HEK293 (cell line): Measurements from ENCODE around the gene PHC3.

Experiments
- CTCF ChIA-PET: fragments of 350-600 bp; formaldehyde crosslinking; extraction: SDS; loops from one replicate; lab custom pipeline; 2021; ENCODE audit warnings: antibody characterized with exemption; lab: Yijun Ruan, JAX
- POLR2A ChIA-PET: fragments of 300-600 bp; formaldehyde crosslinking; extraction: SDS; loops from one replicate; lab custom pipeline; 2020; ENCODE audit warnings: antibody characterized with exemption, inconsistent platforms; lab: Yijun Ruan, JAX
- H3K27ac ChIP-seq: fragments of 200-500 bp; sonication (Bioruptor generic); 2 replicates; pipeline ENCODE4 v1.5.1; 2014; ENCODE audit warnings: low read depth, low read length, control low read depth, inconsistent platforms; ENCODE audit errors: extremely low read depth
- H3K36me3 ChIP-seq, 2 experiments: fragments of 200-500 bp in 1 of 2; sonication (Bioruptor generic) in 1 of 2; 1 replicate in 1 of 2; 2 replicates in 1 of 2; pipeline ENCODE4 v1.5.1; 2014 to 2017; ENCODE audit warnings: inconsistent platforms in 2 of 2, low read length in 2 of 2; ENCODE audit not compliant: control insufficient read depth in 2 of 2, insufficient read depth in 1 of 2
- H3K4me1 ChIP-seq: fragments of 200-500 bp; sonication (Bioruptor generic); 2 replicates; pipeline ENCODE4 v1.5.1; 2014; ENCODE audit warnings: mild to moderate bottlenecking, low read length, inconsistent platforms; ENCODE audit not compliant: control insufficient read depth, insufficient read depth
- H3K4me3 ChIP-seq: 2 replicates; pipeline ENCODE4 v1.5.1; 2011; ENCODE audit warnings: low read depth, mild to moderate bottlenecking, control low read depth, low read length, moderate library complexity
- H3K9me3 ChIP-seq: fragments of 200-500 bp; sonication (Bioruptor generic); 2 replicates; pipeline ENCODE4 v1.5.1; 2014; ENCODE audit warnings: low read depth, low read length, inconsistent platforms; ENCODE audit not compliant: control insufficient read depth, insufficient read depth
- BCL6B ChIP-seq: fragments of 450-650 bp; formaldehyde crosslinking; IDR thresholded peaks from 2 replicates; pipeline ENCODE4 v1.5.1; 2017; ENCODE audit warnings: missing biosample characterization, missing genetic modification characterization
- EGR2 ChIP-seq: fragments of 450-650 bp; formaldehyde crosslinking; IDR thresholded peaks from 2 replicates; pipeline ENCODE4 v1.5.1; 2016; ENCODE audit warnings: low read depth, missing biosample characterization, missing genetic modification characterization
- GLI4 ChIP-seq: fragments of 450-650 bp; formaldehyde crosslinking; IDR thresholded peaks from 2 replicates; pipeline ENCODE4 v1.5.1; 2016; ENCODE audit warnings: missing biosample characterization, missing genetic modification characterization
- HIC1 ChIP-seq: fragments of 450-650 bp; formaldehyde crosslinking; IDR thresholded peaks from 2 replicates; pipeline ENCODE4 v1.5.1; 2016; ENCODE audit warnings: missing biosample characterization, missing genetic modification characterization
- KLF9 ChIP-seq: fragments of 450-650 bp; formaldehyde crosslinking; IDR thresholded peaks from 2 replicates; pipeline ENCODE4 v1.5.1; 2016; ENCODE audit warnings: missing biosample characterization, missing genetic modification characterization, low read depth
- MEIS1 ChIP-seq: sonication (generic); formaldehyde crosslinking; IDR thresholded peaks from 2 replicates; pipeline ENCODE4 v1.8.1; 2022; ENCODE audit warnings: missing genetic modification reagents, mild to moderate bottlenecking, borderline replicate concordance
- PRDM6 ChIP-seq: fragments of 450-650 bp; formaldehyde crosslinking; IDR thresholded peaks from 2 replicates; pipeline ENCODE4 v1.5.1; 2017; ENCODE audit warnings: missing biosample characterization, missing genetic modification characterization
- SCRT1 ChIP-seq: fragments of 450-650 bp; formaldehyde crosslinking; IDR thresholded peaks from 2 replicates; pipeline ENCODE4 v1.5.1; 2016; ENCODE audit warnings: missing biosample characterization, missing genetic modification characterization, borderline replicate concordance
- SP2 ChIP-seq: fragments of 450-650 bp; formaldehyde crosslinking; IDR thresholded peaks from 2 replicates; pipeline ENCODE4 v1.5.1; 2016; ENCODE audit warnings: missing biosample characterization, missing genetic modification characterization
- YY1 ChIP-seq: fragments of 450-650 bp; formaldehyde crosslinking; IDR thresholded peaks from 2 replicates; pipeline ENCODE4 v1.5.1; 2018; ENCODE audit warnings: missing biosample characterization, missing genetic modification characterization
- ZBTB49 ChIP-seq: fragments of 450-650 bp; formaldehyde crosslinking; IDR thresholded peaks from 2 replicates; pipeline ENCODE4 v1.5.1; 2016; ENCODE audit warnings: missing biosample characterization, missing genetic modification characterization, low read depth
- ZFHX2 ChIP-seq: fragments of 450-650 bp; formaldehyde crosslinking; conservative IDR thresholded peaks from 2 replicates; pipeline ENCODE4 v1.5.1; 2016; ENCODE audit warnings: missing biosample characterization, missing genetic modification characterization
- ZIC2 ChIP-seq: fragments of 450-650 bp; formaldehyde crosslinking; IDR thresholded peaks from 2 replicates; pipeline ENCODE4 v1.5.1; 2016; ENCODE audit warnings: missing biosample characterization, missing genetic modification characterization
- ZNF121 ChIP-seq: fragments of 450-650 bp; formaldehyde crosslinking; IDR thresholded peaks from 2 replicates; pipeline ENCODE4 v1.5.1; 2016; ENCODE audit warnings: missing biosample characterization, missing genetic modification characterization
- ZNF2 ChIP-seq: fragments of 450-650 bp; formaldehyde crosslinking; IDR thresholded peaks from 2 replicates; pipeline ENCODE4 v1.5.1; 2016; ENCODE audit warnings: missing biosample characterization, missing genetic modification characterization
- ZNF23 ChIP-seq: fragments of 450-650 bp; formaldehyde crosslinking; IDR thresholded peaks from 2 replicates; pipeline ENCODE4 v1.5.1; 2016; ENCODE audit warnings: missing biosample characterization, missing genetic modification characterization, borderline replicate concordance
- ZNF366 ChIP-seq: fragments of 450-650 bp; formaldehyde crosslinking; conservative IDR thresholded peaks from 2 replicates; pipeline ENCODE4 v1.5.1; 2016; ENCODE audit warnings: missing biosample characterization, missing genetic modification characterization
- ZNF510 ChIP-seq: fragments of 450-650 bp; formaldehyde crosslinking; IDR thresholded peaks from 2 replicates; pipeline ENCODE4 v1.5.1; 2018; ENCODE audit warnings: mild to moderate bottlenecking, missing genetic modification characterization, missing biosample characterization; ENCODE audit not compliant: insufficient replicate concordance
- ZNF571 ChIP-seq: fragments of 450-650 bp; formaldehyde crosslinking; IDR thresholded peaks from 2 replicates; pipeline ENCODE4 v1.5.0; 2017; ENCODE audit warnings: missing biosample characterization, missing genetic modification characterization
- ZNF585B ChIP-seq: fragments of 450-650 bp; formaldehyde crosslinking; IDR thresholded peaks from 2 replicates; pipeline ENCODE4 v1.5.1; 2016; ENCODE audit warnings: missing biosample characterization, missing genetic modification characterization
- ZNF596 ChIP-seq: fragments of 450-650 bp; IDR thresholded peaks from 2 replicates; pipeline ENCODE4 v1.5.0; 2018; ENCODE audit warnings: missing biosample characterization, mild to moderate bottlenecking, missing genetic modification characterization, moderate library complexity
- ZNF677 ChIP-seq: fragments of 450-650 bp; IDR thresholded peaks from 2 replicates; pipeline ENCODE4 v1.5.0; 2018; ENCODE audit warnings: missing biosample characterization, mild to moderate bottlenecking, missing genetic modification characterization, moderate library complexity
- ZNF768 ChIP-seq: fragments of 450-650 bp; formaldehyde crosslinking; IDR thresholded peaks from 2 replicates; pipeline ENCODE4 v1.5.1; 2018; ENCODE audit warnings: missing biosample characterization, mild to moderate bottlenecking, missing genetic modification characterization
- ZNF777 ChIP-seq: fragments of 450-650 bp; formaldehyde crosslinking; IDR thresholded peaks from 2 replicates; pipeline ENCODE4 v1.5.1; 2017; ENCODE audit warnings: missing biosample characterization, missing genetic modification characterization, borderline replicate concordance
- ZNF830 ChIP-seq: fragments of 450-650 bp; IDR thresholded peaks from 2 replicates; pipeline ENCODE4 v1.5.0; 2018; ENCODE audit warnings: missing biosample characterization, missing genetic modification characterization, low read depth, mild to moderate bottlenecking, moderate library complexity
- ZSCAN16 ChIP-seq: fragments of 450-650 bp; formaldehyde crosslinking; IDR thresholded peaks from 2 replicates; pipeline ENCODE4 v1.5.1; 2016; ENCODE audit warnings: missing biosample characterization, missing genetic modification characterization
- ZSCAN23 ChIP-seq: fragments of 450-650 bp; formaldehyde crosslinking; IDR thresholded peaks from 2 replicates; pipeline ENCODE4 v1.5.1; 2016; ENCODE audit warnings: missing biosample characterization, missing genetic modification characterization

PHC3 gene

GRCh38 chr3:170180908-170181885 lies at the start of gene PHC3 (continued):
- TF ChIP-seq ZNF2, result peak; percentile 22; the same call in 1 of the 2 replicates
- peak; percentile 73 for TF ChIP-seq KLF9 (tag by site-specific recombination)
- no peak for TF ChIP-seq ZNF23
- TF ChIP-seq ZIC2 (tag by site-specific recombination), result peak; percentile 33; the same call in 1 of the 2 replicates
- TF ChIP-seq ZNF585B (tag by site-specific recombination), result no peak
- TF ChIP-seq GLI4, result peak; percentile 83; the same call in 1 of the 2 replicates
- peak; percentile 49 for TF ChIP-seq SP2 (tag by site-specific recombination)
- peak; percentile 66 for TF ChIP-seq ZFHX2 (tag by site-specific recombination)
- TF ChIP-seq EGR2 (tag by site-specific recombination), result peak; percentile 48; the same call in 1 of the 2 replicates
- TF ChIP-seq ZBTB49, result no peak
- TF ChIP-seq YY1 (tag by site-specific recombination), result peak; percentile 87
- peak; percentile 1 for TF ChIP-seq ZNF366

- H3K4me3 ChIP-seq, result no peak overlapping the region
- ChIA-PET CTCF (no interaction called here), POLR2A (no interaction called here)
- H3K9me3 ChIP-seq, result no peaks in the 10 kb centered on the region
- H3K4me1 ChIP-seq, result 0 out of 2 replicates have a peak, but pooled peaks cover 2% of the 10 kb centered on the region
- H3K36me3 ChIP-seq, result 0 out of 3 replicates have a peak, but pooled peaks cover 0 to 3% of the 10 kb centered on the region in 2 experiments
- H3K27ac ChIP-seq, result no peak overlapping the region
- no peak for TF ChIP-seq SCRT1
- TF ChIP-seq PRDM6 (tag by site-specific recombination), result peak; percentile 39; the same call in 1 of the 2 replicates
- no peak for TF ChIP-seq ZSCAN16
- peak; percentile 67; the same call in 1 of the 2 replicates for TF ChIP-seq ZNF121 (tag by site-specific recombination)
- TF ChIP-seq ZNF596 (tag by site-specific recombination), result no peak
- TF ChIP-seq ZNF830 (tag by site-specific recombination), result no peak
- no peak for TF ChIP-seq ZNF571
- TF ChIP-seq BCL6B (tag by site-specific recombination), result no peak
- TF ChIP-seq ZSCAN23 (tag by site-specific recombination), result no peak
- no peak for TF ChIP-seq ZNF23
- TF ChIP-seq ZNF777 (tag by site-specific recombination), result no peak
- no peak for TF ChIP-seq ZNF510 (tag by site-specific recombination)
- no peak for TF ChIP-seq ZNF768
- TF ChIP-seq MEIS1 (CRISPR knock-in tag), result no peak
- TF ChIP-seq EGR2 (tag by site-specific recombination), result no peak
- no peak for TF ChIP-seq HIC1 (tag by site-specific recombination)
- TF ChIP-seq ZNF677 (tag by site-specific recombination), result no peak
Observed at GRCh38 chr3:170228093-170228766, 46.7 kb upstream of the PHC3 start.
